GM19452 (cell line): ENCODE results near the gene CMSS1.

Experiments
- ATAC-seq: cut with Tn5 transposase; IDR thresholded peaks from one replicate; pipeline ENCODE4 v1.9.1; 2021; ENCODE audit not compliant: unreplicated experiment

Gene CMSS1

GRCh38 chr3:100010087-100010417 is 192.4 kb downstream of the CMSS1 start:
- no peak for ATAC-seq

- ATAC-seq, result no peak
Measured at GRCh38 chr3:100018806-100019205, 201.1 kb downstream of the CMSS1 start.

- no peak for ATAC-seq
Measured at GRCh38 chr3:100019719-100020118, 202.1 kb downstream of the CMSS1 start.

GRCh38 chr3:100020876-100021644 is 203.4 kb downstream of the CMSS1 start:
- ATAC-seq, result no peak

GRCh38 chr3:100022506-100022905 is 204.8 kb downstream of the CMSS1 start:
- ATAC-seq, result no peak

GRCh38 chr3:100023150-100023549 is 205.5 kb downstream of the CMSS1 start:
- ATAC-seq, result no peak

GRCh38 chr3:100023595-100023994 is 205.9 kb downstream of the CMSS1 start:
- no peak for ATAC-seq

- no peak for ATAC-seq
Measured at GRCh38 chr3:100024520-100025303, 207.1 kb downstream of the CMSS1 start.

- ATAC-seq, result no peak
Measured at GRCh38 chr3:100027321-100027720, 209.7 kb downstream of the CMSS1 start.

GRCh38 chr3:100029052-100029451 is 211.4 kb downstream of the CMSS1 start:
- ATAC-seq, result no peak

GRCh38 chr3:100029689-100030088 is 212.0 kb downstream of the CMSS1 start:
- ATAC-seq, result no peak

GRCh38 chr3:100030346-100030745 is 212.7 kb downstream of the CMSS1 start:
- no peak for ATAC-seq

GRCh38 chr3:100030914-100031425 is 213.3 kb downstream of the CMSS1 start:
- no peak for ATAC-seq

GRCh38 chr3:100032243-100032642 is 214.6 kb downstream of the CMSS1 start:
- no peak for ATAC-seq

GRCh38 chr3:100033184-100033583 is 215.5 kb downstream of the CMSS1 start:
- no peak for ATAC-seq

- ATAC-seq, result no peak
Measured at GRCh38 chr3:100033903-100034471, 216.3 kb downstream of the CMSS1 start.

- no peak for ATAC-seq
Measured at GRCh38 chr3:100039075-100039474, 221.4 kb downstream of the CMSS1 start.

- no peak for ATAC-seq
Measured at GRCh38 chr3:100040451-100041225, 223.0 kb downstream of the CMSS1 start.

GRCh38 chr3:100041328-100041749 is 223.7 kb downstream of the CMSS1 start:
- no peak for ATAC-seq

GRCh38 chr3:100042166-100042981 is 224.7 kb downstream of the CMSS1 start:
- ATAC-seq, result no peak
